GM19463 (cell line): ENCODE measurements around the gene HDAC1.

Experiments used
- ATAC-seq: cut with Tn5 transposase; IDR thresholded peaks from one replicate; pipeline ENCODE4 v1.9.1; 2021; ENCODE audit warnings: mild to moderate bottlenecking, moderate library complexity; ENCODE audit not compliant: unreplicated experiment

The HDAC1 gene

GRCh38 chr1:32363713-32364112 is 71.8 kb downstream of the HDAC1 start:
- no peak for ATAC-seq

DNA sequence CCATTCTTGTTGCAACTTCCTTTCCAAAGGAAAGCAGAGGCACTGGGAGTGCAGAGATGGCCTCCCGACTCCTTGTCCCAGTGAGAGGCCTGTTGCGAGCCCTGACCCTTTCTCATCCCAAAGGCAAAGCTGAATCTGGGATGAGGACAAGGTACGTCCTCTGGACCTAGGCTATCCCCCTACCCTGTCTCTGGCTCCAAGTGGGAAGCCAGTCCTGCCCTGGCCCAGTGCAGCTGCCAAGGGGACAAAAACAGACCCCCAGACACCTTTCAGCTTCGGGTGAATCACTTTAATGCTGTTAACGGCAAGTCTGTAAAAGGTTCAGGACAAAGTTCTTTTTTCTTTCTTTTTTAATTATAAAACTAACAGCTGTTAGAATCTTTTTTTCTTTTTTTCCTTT is 73.0 kb downstream of the HDAC1 start:
- no peak for ATAC-seq

DNA sequence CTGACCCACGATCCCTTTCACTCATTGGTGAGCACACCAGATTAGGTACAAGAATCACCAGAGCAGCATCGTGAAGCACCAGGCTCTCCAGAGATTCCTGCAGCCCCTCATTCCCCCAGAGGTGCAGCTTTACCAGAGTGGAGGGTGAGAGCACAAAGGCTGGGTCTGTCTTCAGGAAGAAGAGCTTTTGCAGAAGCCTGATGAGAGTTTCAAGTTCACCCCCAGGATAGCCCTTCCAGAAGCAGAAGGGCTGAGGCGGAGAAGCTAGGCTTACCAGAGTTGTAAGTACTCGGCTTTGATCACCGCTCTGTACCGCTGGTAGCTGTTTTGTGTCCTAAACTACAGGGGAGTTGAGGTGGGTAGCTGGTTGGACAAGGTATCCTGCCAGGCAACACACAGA is 73.6 kb downstream of the HDAC1 start:
- ATAC-seq: no peak

- ATAC-seq: no peak
Measured at GRCh38 chr1:32367912-32368635, 76.2 kb downstream of the HDAC1 start.

- no peak for ATAC-seq
Measured at GRCh38 chr1:32372149-32372756, 80.4 kb downstream of the HDAC1 start.

DNA sequence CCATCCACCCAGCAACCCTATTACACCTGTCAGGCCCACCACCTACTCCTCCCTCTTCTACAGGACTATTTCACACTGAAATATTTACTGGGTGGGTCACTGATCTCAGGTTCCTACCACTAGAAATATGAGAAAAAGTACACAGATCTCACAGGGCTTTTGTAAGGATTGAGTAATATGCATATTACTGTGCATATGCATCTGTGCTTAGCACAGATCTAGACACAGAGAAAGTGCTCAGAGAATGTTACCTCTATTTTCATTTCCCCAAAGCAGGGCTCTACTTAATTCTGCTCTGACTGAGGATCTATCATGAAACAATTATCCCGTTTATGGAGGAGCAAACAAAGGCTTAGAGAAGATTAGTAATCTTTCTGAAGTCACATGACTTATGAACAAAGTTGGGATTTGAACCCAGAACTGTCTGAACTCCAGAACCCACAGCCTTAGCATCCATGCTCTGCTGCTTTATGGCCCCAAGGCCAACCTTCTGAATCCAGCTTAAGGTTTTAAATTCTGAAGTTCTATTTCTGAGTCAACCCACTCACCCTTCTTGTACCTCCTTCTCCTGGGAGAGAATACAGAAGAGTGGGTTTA is 82.2 kb downstream of the HDAC1 start:
- no peak for ATAC-seq

DNA sequence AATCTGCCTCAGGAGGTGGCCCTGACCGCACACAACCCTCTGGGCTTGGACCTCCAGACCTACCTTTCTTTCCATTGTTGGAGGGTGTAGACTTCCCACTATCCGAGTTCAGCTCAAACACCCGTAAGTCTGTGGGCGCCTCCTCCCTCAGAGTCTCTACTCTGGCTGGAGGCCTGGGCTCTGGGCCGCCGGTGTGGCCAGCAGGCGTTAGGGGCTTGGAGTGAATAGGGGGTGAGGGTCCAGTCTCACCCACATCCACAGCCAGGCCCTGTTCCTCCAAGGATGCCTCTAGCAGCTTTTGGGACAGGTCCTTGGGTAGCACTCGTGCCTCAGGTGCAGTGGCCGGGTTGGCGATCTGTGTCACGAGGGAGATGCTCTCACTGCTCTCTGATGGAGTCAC is 84.3 kb downstream of the HDAC1 start:
- no peak for ATAC-seq

DNA sequence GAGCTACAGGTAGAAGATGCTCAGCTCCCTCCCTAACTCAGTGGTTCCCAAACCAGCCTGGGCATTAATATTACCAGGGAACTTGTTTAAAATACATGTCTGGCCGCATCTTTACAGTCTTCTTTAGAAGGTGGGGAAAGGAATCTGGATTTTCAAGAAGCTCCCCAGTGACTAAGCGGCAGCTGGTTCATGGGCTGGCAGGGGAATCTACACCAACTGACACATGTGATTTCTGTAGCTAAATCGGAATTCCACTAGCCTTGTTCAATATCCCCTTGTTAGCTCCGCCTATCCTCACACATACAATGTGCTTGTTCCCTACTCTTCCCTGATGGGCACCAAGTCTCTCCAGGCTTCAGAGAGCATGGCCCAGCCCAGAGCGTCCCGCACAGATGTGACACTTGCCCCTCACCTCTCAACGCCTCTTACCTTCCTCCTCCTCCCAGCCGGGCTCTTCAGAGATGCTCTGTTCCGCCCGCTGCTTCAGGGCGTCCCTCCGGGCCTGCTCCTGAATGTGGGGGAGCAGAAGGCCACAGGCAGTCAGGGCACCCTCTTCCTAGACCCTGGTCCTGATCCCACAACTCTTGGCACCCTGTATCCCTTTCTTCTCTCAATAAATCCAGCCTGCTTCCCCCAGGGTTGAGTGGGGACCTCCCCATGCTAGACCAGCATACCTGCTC is 85.8 kb downstream of the HDAC1 start:
- ATAC-seq: no peak

DNA sequence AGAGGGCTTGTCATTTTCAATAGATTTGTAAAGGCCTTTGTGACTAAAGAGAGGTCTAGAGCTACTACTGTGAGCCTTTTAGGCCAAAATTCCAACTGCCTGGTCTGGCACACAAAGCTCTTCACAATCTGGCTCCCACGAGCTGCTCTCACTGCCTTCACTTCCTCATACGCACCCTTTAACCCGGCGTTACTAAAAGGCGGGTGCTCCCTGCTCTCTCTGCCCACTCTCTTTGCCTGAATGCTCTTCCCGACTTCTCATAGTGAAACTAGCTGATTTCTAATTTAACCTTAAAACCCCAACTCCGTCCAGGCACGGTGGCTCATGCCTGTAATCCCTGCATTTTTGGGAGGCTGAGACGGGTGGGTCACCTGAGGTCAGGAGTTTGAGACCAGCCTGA is 88.2 kb downstream of the HDAC1 start:
- ATAC-seq: no peak
